ENCODE data around the gene LKAAEAR1. TPM values are rescaled to one million over a fixed set of nuclear protein-coding genes. Genes with fewer than 3 reads are reported as not detected.

Gene LKAAEAR1
- total and polyA plus RNA-seq, 2 of the 4 experiments (the other 2 are of a cell fraction) = 0.21 TPM; not detected in 1

DNA sequence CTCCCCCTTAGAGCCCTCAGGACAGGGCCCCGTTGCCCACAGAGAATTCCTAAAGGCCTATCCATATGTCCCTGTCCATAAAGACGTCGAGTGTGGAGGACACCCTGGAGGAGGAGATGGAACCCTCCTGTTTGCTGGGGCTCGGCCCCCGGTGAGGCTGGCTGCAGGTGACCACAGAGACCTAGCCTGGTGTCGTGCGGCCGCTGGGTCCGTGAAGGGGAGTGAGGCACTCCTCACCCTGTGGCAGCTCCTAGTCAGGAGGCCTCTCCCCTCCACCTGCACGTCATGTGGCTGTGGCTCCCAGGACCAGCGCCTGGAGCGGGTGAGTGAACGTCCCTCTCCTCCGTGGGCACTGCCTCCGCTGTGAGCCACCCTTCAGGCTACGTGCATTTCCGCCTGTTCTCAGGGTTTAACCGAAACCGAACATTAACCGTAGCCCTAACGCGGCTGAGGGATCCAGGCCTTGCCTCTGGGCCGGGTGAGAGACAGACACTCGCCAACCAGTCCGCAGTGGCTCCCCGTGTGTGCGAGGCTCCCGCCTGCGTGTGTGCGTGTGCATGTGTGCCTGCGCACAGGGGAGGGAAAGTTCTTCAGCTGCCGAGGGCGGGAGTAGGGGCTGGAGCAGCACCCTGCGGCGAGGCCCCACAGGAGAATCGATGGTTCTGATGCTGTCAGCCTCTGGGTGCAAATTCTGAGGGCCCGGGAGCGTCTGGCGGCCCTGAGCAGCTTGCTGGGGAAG lies 27.1 kb downstream of the LKAAEAR1 start (continued):
- no peak for TF ChIP-seq NFE2L2 (IDR thresholded peaks at IDR 0.05; ENCODE audit: low read depth, low read length)

DNA sequence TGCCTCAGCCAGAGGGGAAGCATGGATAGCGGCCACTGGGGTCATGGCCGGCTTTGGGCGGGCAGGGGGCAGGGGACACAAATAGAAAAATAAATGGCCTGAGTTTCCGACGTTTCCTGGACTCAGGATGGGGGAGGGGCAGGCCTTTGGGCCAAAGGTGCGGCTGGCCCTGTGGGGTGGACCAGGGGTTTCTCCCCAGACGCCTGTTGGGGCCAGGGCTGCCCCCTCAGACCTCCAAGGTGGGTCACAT lies 27.6 kb downstream of the LKAAEAR1 start:
- Histone ChIP-seq H4K20me1 (ENCODE audit: insufficient read depth, low read length) (no peaks in the 10 kb centered on the region), H3K14ac (replicated peaks; ENCODE audit: low read depth, low read length) (no peak overlapping the region), H3K18ac (ENCODE audit: low read depth, low read length) (no peak overlapping the region), H3K27ac (ENCODE audit: insufficient read depth, low read length) (no peak overlapping the region), H2BK15ac (ENCODE audit: low read depth, low read length) (no peak overlapping the region), H3K56ac (ENCODE audit: extremely low read depth, insufficient read depth, low read length) (no peak overlapping the region), H3K9me1 (ENCODE audit: insufficient read depth, low read length) (no peaks in the 10 kb centered on the region), H2AK9ac (replicated peaks; ENCODE audit: low read depth, low read length, poor library complexity) (no peak overlapping the region), H3K9ac (ENCODE audit: low read depth, low read length) (no peak overlapping the region), H3K23ac (ENCODE audit: low read depth, low read length) (no peak overlapping the region), H3K4ac (ENCODE audit: low read depth, low read length) (no peak overlapping the region), H2BK5ac (ENCODE audit: low read depth, low read length, poor library complexity, severe bottlenecking) (no peak overlapping the region), H3K9me3 (ENCODE audit: control insufficient read depth, insufficient read depth, low read length) (no peaks in the 10 kb centered on the region), H3K79me1 (ENCODE audit: low read depth in 1 of 2, low read length in 2 of 2) (no peaks in the 10 kb centered on the region), H2BK20ac (ENCODE audit: low read depth, low read length) (no peak overlapping the region), H2BK120ac (ENCODE audit: low read depth, low read length) (no peak overlapping the region), H4K8ac (ENCODE audit: low read depth in 2 of 2, low read length in 2 of 2) (no peak overlapping the region), H3K4me1 (ENCODE audit: control insufficient read depth, insufficient read depth, low read length) (peaks cover 5% of the 10 kb centered on the region), H2AK5ac (ENCODE audit: low read depth, low read length) (no peak overlapping the region), H3K4me2 (ENCODE audit: low read depth, low read length) (no peak overlapping the region), H3K27me3 (ENCODE audit: control insufficient read depth, insufficient read depth, low read length) (peaks cover 11% of the 10 kb centered on the region; the same call in 1 of the 2 replicates), H4K91ac (ENCODE audit: insufficient read depth, low read depth, low read length) (no peak overlapping the region), H4K5ac (ENCODE audit: low read depth, low read length) (no peak overlapping the region), H3K36me3 (ENCODE audit: control insufficient read depth, insufficient read depth, low read length) (no peaks in the 10 kb centered on the region), H2AFZ (replicated peaks; ENCODE audit: low read length, poor library complexity) (no peak overlapping the region), H3K4me3 (ENCODE audit: insufficient read depth, low read depth, low read length) (no peak overlapping the region)
- intact Hi-C loops (cut with micrococcal nuclease) (loop anchor here (2.0 to 5.0 kb wide), 4 partner anchors 18 to 519 kb away; partner anchors contain the start of genes PRPF6 and PTK6), dilution Hi-C loops (cut with HindIII; ENCODE audit: low sequenced_read_pairs, unreplicated experiment) (no loop called here), in situ Hi-C loops (cut with MboI; ENCODE audit: low sequenced_read_pairs) (no loop called here)
- DNase-seq = no peak
- ChIA-PET CTCF (no interaction called here), POLR2A (ENCODE audit: unreplicated experiment) (no interaction called here)
- BruUV-seq (replicated peaks) = no TSS peak
- TF ChIP-seq MAZ (IDR thresholded peaks at IDR 0.05; ENCODE audit: borderline replicate concordance, low read depth, low read length) (no peak), RFX5 (IDR thresholded peaks at IDR 0.05; ENCODE audit: low read depth, low read length) (no peak), NFE2L2 (IDR thresholded peaks at IDR 0.05; ENCODE audit: low read depth, low read length) (no peak), RAD21 (IDR thresholded peaks at IDR 0.05; ENCODE audit: low read length) (no peak), CEBPB (IDR thresholded peaks at IDR 0.05; ENCODE audit: low read depth, low read length) (no peak)
- WGBS, 2 experiments (ENCODE audit: extremely low coverage in 2 of 2, insufficient read length in 1 of 2) = 46% methylated on average over 6 of the region's 7 CpGs; no CpG with 5 or more reads in 1 of the 2 experiments
- no peak for ATAC-seq (ENCODE audit: low read depth)
